Measurements from ENCODE around the gene ETHE1.

ETHE1 gene

DNA sequence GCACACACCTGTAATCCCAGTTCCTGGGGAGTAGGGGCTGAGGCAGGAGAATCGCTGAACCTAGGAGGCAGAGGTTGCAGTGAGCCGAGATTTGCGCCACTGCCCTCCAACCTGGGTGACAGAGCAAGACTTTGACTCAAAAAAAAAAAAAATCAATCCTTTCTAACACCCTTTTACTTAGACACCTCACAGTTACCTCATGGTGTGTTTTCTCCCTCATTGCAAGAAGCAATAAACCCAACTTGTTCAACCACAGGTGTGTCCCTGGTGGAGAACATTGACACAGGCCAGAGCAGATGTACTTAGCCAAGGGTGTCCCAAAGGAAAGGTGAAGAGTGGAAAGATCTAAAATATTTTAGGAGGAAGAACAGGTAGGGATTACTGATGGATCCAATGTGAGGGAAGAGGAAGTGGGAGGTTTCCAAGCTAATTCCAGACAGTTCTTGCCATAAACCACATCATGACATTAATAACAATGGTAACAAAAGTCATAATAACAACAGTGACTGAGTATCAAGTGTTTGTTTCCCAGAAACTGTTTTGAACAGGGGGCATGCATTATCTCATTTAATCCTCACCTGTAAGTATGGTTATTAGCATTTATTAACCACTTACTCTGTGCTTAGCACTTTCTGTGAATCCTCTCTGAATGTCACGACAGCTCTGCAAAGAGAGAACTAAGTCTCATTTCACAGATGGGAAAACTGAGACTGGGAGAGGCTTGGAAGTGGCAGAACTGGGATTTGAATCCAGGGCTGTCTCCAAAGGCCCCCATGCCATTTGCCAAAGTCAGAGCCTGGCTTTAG, 58.4 kb downstream of the ETHE1 start:
- in situ Hi-C loops (cut with MboI; ENCODE audit: low sequenced_read_pairs): no loop called here

DNA sequence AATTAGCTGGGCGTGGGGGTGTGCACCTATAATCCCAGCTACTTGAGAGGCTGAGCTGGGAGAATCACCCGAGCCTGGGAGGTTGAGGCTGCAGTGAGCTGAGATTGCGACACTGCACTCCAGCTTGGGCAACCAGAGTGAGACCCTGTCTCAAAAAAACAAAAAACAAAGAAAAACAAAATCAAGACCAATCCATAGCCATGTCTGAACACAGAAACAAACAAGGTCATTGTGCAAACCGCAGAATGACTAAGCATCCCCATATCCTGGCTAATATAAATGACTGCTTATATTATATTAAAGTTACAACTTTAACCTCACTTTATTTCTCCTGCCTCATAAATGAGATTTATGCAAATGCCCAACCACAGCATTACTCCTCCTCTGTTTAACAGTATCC, 59.3 kb downstream of the ETHE1 start:
- in situ Hi-C loops (cut with MboI; ENCODE audit: low sequenced_read_pairs): no loop called here

DNA sequence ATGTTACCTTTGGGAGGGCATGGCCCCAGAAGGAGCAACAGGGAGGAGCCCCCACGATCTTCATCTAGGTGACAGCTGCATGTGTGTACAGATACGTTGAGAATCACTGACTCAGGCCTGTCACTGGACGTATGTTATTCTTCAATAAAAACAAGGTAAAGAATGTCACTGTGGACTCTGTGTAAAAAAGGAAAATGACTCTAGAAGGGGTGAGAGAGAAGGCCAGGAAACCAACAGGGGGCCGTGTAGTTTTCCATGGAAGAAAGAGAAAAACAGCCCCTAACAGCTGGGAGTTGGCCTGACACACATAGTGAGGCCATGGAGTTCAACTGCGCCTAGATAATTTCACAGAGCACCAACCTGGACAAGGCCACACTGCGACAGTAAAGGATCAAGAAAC, 59.7 kb downstream of the ETHE1 start:
- in situ Hi-C loops (cut with MboI; ENCODE audit: low sequenced_read_pairs): no loop called here

DNA sequence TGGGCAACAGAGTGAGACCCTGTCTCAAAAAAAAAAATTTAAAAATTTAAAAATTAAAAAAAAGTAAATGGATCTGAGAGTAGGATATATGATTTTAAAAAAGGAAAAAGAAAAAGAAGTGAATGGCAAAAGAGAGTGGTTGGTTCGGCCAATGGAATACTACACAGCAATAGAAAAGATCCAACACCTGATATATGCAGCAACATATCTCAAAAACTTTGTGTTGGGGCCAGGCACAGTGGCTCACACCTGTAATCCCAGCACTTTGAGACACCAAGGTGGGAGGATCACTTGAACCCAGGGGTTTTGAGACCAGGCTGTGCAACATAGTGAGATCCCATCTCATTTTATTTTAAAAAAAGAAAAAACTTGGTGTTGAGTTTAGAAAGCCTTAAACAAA, 60.2 kb downstream of the ETHE1 start:
- in situ Hi-C loops (cut with MboI; ENCODE audit: low sequenced_read_pairs): no loop called here

DNA sequence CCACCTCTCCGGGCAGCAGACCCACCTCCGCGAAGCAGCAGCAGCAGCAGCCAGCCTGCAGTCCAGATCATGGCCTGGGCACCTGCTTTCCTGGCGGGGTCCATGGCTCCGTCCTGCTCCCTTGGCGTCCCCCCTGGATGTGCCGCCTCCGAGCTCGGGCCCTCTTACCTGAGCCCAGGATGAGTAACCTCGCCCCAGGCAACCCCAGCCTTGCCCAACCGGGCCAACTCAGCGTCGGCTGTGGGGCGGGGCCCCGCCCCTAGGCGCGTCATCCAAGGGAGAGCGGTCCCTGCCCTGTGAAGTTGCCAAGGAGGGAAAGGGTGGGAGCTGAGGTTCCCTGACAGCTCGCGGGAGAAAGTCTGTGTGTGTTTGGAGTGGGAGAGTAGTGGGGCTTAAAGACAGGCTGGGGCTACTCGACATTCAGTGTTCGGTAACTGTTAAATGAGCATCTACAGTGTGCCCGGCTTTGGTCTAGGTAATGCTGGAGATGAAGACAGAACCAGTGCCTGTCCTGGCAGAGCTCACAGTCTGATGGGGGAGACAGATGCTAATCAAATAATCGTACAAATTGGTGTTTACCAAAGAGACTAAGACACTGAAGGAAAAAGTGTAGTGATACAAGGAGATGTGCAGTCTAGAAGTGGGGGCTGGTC, 61.4 kb downstream of the ETHE1 start, which contains the start of gene LYPD3:
Gene LYPD3 (minus strand): TSS at position 141 of the 653 bp plus-strand sequence. CDS start 37 bp downstream, at position 104.
- in situ Hi-C loops (cut with MboI; ENCODE audit: low sequenced_read_pairs): no loop called here

DNA sequence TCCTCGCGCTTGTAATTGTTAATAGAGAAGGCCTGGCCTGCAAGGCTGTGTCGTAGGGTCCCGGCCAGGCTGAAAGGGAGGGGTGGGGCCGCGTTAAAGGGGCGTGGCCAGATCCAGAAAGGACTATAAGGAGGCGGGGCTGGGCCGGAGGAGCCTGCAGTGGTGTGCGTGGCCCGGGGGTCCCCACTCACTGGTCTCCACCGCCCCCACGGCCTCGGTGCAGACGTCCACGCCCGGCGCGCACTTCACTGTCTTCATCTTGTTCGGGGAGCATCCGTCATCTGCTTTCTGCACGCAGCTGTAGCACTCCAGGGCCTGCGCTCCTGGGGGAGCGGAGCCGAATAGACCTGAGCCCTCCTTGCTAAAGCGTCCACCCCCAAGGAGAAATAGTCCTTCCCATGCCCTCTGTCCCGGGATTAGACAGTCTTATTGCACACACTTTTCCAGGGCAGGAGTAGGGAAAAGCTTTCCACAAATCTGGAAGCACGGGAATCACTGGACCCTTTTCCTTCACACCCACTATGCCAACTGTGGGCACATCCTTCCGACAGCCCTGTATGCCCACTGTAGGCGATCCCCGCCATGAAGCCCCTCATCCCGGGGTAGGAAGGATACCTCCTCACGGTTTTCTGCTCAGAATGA, 62.7 kb downstream of the ETHE1 start:
- in situ Hi-C loops (cut with MboI; ENCODE audit: low sequenced_read_pairs): no loop called here

DNA sequence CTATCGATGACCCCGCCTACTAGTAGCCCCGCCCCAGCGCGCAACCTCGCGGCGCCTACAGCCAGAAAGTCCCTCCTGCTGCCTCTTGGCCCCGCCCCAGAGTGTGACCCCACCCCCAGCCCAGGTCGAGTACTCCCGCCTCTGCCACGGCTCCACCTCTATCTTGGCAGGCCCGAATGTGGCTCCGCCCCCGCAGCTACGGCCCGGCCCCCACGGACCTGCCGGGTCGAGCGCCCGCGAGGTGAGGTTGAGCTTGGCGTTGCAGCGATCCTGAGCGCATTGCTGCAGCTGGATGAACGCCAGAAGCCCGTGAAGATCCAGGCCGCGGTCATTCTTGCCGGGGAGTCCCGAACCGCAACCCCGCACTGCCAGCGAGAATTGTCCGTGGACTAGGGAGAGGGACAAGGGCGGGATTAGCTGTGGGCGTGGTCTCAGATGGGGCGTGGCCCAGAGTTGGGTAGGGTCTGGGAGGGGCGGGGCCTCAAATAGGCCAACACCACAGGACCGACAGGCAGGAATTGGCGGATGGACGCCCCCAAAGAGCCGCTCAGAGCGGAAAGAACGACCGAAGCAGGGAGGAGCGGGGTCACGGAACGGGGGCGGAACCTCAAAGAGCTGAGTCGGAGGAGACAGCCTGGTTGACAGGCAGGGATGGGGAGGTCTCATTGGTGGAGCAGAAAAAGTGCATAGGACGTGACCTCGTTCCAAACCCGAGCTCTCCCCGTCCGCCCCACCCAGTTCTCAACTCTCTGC, 63.4 kb downstream of the ETHE1 start:
- in situ Hi-C loops (cut with MboI; ENCODE audit: low sequenced_read_pairs): no loop called here

DNA sequence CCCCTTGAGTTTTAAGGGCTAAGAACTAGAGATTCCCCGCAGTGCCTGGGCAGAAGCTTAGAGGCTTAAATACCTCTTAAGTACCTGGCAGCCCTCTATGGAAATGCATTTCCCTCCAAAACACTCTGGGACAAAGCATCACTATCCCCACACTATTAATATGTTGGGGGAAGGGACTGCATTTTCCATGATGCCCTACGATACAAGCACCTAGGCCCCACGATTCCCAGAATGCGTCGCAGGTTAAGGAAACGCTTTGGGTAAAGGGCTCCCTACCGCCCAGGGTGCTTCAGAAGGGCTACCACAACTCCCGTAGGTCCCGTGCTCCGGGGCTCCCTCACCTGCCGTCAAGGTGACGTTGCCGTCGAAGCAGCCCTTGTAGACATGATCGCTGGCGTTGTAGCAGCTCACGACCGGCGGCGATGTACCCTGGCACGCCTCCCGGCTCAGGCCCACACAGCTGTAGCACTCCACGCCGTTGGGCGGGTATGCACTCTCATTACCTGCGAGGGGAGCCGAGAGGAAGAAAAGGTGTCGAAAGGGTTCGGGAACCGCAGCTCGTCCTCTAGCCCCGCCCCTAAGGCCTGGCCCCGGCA, 64.1 kb downstream of the ETHE1 start:
- in situ Hi-C loops (cut with MboI; ENCODE audit: low sequenced_read_pairs): no loop called here

DNA sequence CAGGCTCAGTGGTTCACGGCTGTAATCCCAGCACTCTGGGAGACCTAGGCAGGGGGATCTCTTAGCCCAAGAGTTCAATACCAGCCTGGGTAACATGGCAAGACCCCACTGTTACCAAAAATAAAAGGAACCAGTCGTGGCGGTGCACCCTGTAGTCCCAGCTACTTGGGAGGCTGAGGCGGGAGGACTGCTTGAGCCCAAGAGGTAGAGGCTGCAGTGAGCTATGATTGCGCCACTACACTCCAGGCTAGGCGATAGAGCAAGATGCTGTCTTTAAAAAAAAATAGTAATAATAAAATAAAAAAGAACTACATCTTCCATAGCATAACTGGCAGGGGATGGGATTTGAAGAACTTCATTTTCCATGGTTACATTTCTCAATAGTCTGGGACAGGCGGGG, 64.6 kb downstream of the ETHE1 start:
- in situ Hi-C loops (cut with MboI; ENCODE audit: low sequenced_read_pairs): no loop called here

DNA sequence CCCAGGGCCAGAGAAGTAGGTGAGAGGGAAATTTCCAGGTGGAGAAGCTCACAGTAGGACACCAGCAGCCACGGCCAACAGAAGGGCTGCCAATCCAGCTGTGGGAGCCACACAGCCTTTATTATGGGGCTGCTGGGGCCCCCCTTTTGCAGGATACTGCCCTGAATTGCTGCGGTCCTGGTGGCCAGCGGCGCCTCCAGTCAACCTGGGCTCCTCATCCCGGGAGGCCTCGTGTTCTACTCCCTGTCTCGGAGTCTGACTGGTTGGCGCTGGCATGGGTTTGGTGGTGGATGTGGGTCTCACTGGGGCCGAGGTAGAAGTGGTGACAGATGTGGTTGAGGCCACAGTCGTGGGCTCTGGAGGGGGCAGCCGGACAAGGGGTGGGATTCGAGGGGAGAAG, 65.7 kb downstream of the ETHE1 start:
- in situ Hi-C loops (cut with MboI; ENCODE audit: low sequenced_read_pairs): no loop called here

DNA sequence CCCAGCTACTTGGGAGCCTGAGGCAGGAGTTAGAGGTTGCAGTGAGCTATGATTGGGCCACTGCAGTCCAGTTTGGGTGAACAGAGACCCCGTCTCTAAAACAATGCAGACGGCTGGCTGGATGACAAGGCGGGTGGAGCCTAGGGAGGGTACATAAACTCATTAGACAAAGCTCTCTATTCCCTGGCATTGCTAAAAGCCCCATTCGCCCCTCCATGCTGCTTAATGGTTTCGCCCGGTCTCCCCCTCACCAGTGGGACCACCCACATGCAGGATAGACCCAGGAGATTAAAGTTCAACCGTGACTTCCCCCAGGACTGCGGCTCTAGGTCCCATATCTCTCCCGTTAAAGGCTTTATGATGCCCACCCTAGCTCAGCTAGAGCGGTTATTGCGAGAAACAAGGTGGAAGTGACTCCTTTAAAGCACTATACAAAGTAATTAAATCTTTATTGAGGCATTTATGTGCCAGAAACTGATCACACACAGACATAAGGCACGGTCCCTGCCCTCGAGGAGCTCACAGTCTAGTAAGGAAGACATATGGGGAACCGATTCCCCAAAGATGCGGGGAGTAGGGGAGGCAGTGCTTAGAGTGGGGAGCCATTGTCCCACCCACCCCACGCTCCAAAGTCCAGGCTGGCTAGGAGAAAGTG, 66.5 kb downstream of the ETHE1 start:
- in situ Hi-C loops (cut with MboI; ENCODE audit: low sequenced_read_pairs): no loop called here

DNA sequence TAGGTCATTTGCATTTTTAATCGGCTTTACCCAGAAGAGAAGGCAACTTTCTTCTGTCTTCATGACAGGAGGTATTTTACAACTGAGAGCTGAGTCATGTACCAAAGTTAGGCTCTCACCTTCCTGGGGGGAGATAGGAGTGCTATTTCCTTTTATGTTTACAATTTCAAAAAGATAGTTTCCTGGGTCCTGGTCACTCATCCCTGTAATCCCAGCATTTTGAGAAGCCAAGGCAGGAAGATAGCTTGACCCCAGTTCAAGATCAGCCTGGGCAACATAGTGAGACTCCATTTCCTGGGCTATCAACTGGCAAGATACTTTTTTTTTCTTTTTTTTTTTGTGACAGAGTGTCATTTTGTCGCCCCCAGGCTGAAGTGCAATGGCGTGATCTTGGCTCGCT, 69.2 kb downstream of the ETHE1 start:
- in situ Hi-C loops (cut with MboI; ENCODE audit: low sequenced_read_pairs): no loop called here
